Vagina (tissue), 2 donors: Measurements from ENCODE around the gene GRK4.

ENCODE experiments used
- CTCF ChIP-seq, 3 experiments: fragments of 450-650 bp in 2 of 3; fragments of 200-600 bp in 1 of 3; sonication (generic) in 1 of 3; IDR thresholded peaks; one replicate each; pipeline ENCODE4 v1.5.1; 2017 to 2019; ENCODE audit warnings: antibody characterized with exemption in 3 of 3, mild to moderate bottlenecking in 2 of 3, moderate library complexity in 2 of 3
- POLR2AphosphoS5 ChIP-seq, 2 donors: sonication (generic); formaldehyde crosslinking; IDR thresholded peaks; one replicate each; pipeline ENCODE4 v1.9.0; 2017; ENCODE audit warnings: antibody characterized with exemption in 2 of 2, mild to moderate bottlenecking in 2 of 2, low read depth in 1 of 2; ENCODE audit not compliant: insufficient read depth in 1 of 2

GRCh38 chr4:3017504-3017903, 54.1 kb downstream of the GRK4 start:
- TF ChIP-seq CTCF (IDR thresholded peaks at IDR 0.05) = no peak
- TF ChIP-seq POLR2AphosphoS5 (IDR thresholded peaks at IDR 0.05; ENCODE audit: insufficient read depth in 1 of 2, low read depth in 1 of 2) = no peak
